Body of pancreas (tissue), 4 donors: ENCODE data around the gene HAAO. TPM values are rescaled to one million over a fixed set of nuclear protein-coding genes. Genes with fewer than 3 reads are reported as not detected.

Experiments used
- ATAC-seq: fragments of 150-250 bp; one replicate; pipeline ENCODE4 v1.9.1; 2016
- DNase-seq, 4 donors: peaks; one replicate each; pipeline ENCODE4 v3.0.0-alpha.2; 2019
- H3K27ac ChIP-seq, 4 donors: fragments of 200-600 bp; sonication (generic); 1 replicate in 3 of 4; 2 replicates in 1 of 4; pipeline versions ENCODE4 v1.5.1 to v1.6.1; 2016 to 2019; ENCODE audit warnings: mild to moderate bottlenecking in 1 of 4, mixed read lengths in 1 of 4, moderate library complexity in 1 of 4
- H3K27me3 ChIP-seq, 2 donors: fragments of 200-600 bp; sonication (generic); one replicate each; pipeline ENCODE4 v1.6.0; 2016; ENCODE audit warnings: mild to moderate bottlenecking in 1 of 2
- H3K36me3 ChIP-seq, 2 donors: fragments of 200-600 bp; sonication (generic); replicated peaks in 1 of 2; 2 replicates each; pipeline ENCODE4 v1.5.1; 2016; ENCODE audit warnings: low read depth in 2 of 2; ENCODE audit not compliant: insufficient read depth in 1 of 2
- H3K4me1 ChIP-seq: fragments of 200-600 bp; sonication (generic); one replicate; pipeline ENCODE4 v1.6.0; 2016
- H3K4me3 ChIP-seq, 2 donors: fragments of 200-600 bp; sonication (generic); 1 replicate in 1 of 2; 2 replicates in 1 of 2; pipeline ENCODE4 v1.5.1; 2016 to 2019
- H3K9me3 ChIP-seq, 3 donors: fragments of 200-600 bp; sonication (generic); 1 replicate in 2 of 3; 2 replicates in 1 of 3; pipeline ENCODE4 v1.5.1; 2016
- POLR2A ChIP-seq, 3 donors: fragments of 450-650 bp; IDR thresholded peaks; one replicate each; pipeline ENCODE4 v1.6.1; 2016; ENCODE audit warnings: antibody characterized with exemption in 3 of 3, mild to moderate bottlenecking in 2 of 3
- WGBS, 2 donors: methylation state at CpG; one replicate each; pipeline ENCODE4 v1.1.5; 2017; 5-methylcytosine and 5-hydroxymethylcytosine counted together
- intact Hi-C: fragments of 100-400 bp; cut with DNase I; formaldehyde crosslinking; loops from one replicate; pipeline ENCODE4 v1.15.1; 2023
- total RNA-seq, 2 donors: library from RNA; depleted of rRNA; stranded (reverse); fragments of >200 nt; gene quantifications; one replicate each; pipeline ENCODE4 v1.1.0, GENCODE V29; 2016
- TF ChIP-seq, protein P1 (sequence below), 7 experiments: fragments of 450-650 bp in 4 of 7; fragments of 200-600 bp in 3 of 7; sonication (generic) in 3 of 7; IDR thresholded peaks; one replicate each; pipeline ENCODE4 v1.5.1; 2016 to 2019; ENCODE audit warnings: antibody characterized with exemption in 7 of 7

Gene HAAO
- total RNA-seq, 2 donors from 2014 or later = 30.3 to 30.9 TPM

DNA sequence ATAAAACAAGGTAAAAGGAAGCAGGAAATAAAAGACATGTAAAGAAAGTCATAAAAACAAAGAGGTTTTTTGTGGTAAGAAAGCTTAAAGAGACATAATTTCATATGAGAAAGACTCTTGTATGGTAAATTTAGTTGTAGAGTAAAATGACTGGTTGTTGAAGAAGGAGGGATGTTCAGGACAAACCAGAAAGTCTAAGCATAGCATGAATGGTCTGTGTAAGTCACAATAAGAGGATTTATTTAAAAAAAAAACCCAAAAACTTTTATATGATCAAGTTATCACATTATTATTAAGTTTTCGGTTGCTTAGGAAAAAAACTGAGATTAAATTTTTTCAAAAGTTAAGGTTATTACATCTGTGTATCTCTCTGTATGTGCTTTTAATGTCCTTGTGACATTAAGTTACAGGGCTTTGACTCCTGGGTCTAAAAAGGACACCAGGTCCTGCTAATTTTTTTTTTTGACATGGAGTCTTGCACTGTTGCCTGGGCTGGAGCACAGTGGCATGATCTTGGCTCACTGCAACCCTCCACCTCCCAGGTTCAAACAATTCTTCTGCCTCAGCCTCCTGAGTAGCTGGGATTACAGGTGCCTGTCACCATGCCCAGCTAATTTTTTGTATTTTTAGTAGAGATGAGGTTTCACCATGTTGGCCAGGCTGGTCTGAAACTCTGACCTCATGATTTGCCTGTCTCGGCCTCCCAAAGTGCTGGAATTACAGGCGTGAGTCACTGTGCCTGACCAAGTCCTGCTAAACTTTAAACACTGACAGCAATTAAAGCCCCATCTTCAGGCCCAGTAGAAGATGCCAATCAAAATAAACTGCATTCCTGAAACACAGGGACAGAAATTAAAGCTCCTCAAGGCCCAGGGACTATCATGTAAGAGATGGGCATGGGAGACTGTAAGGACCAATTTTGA lies 14.2 kb downstream of the HAAO start:
- no peak overlapping the region for H3K27ac ChIP-seq
- TF ChIP-seq, protein P1, sequence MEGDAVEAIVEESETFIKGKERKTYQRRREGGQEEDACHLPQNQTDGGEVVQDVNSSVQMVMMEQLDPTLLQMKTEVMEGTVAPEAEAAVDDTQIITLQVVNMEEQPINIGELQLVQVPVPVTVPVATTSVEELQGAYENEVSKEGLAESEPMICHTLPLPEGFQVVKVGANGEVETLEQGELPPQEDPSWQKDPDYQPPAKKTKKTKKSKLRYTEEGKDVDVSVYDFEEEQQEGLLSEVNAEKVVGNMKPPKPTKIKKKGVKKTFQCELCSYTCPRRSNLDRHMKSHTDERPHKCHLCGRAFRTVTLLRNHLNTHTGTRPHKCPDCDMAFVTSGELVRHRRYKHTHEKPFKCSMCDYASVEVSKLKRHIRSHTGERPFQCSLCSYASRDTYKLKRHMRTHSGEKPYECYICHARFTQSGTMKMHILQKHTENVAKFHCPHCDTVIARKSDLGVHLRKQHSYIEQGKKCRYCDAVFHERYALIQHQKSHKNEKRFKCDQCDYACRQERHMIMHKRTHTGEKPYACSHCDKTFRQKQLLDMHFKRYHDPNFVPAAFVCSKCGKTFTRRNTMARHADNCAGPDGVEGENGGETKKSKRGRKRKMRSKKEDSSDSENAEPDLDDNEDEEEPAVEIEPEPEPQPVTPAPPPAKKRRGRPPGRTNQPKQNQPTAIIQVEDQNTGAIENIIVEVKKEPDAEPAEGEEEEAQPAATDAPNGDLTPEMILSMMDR (IDR thresholded peaks at IDR 0.05) = no peak
- no peak for TF ChIP-seq POLR2A (IDR thresholded peaks at IDR 0.05)
- no peaks in the 10 kb centered on the region for H3K4me1 ChIP-seq
- intact Hi-C loops = no loop called here
- 94% methylated on average over 3 of the region's 3 CpGs for WGBS, 2 donors
- no peak for ATAC-seq
- no peaks in the 10 kb centered on the region for H3K27me3 ChIP-seq
- H3K4me3 ChIP-seq = no peak overlapping the region
- H3K36me3 ChIP-seq = no peaks in the 10 kb centered on the region
- H3K9me3 ChIP-seq = no peaks in the 10 kb centered on the region
- no peak for DNase-seq

- Histone ChIP-seq H3K27ac (no peak overlapping the region), H3K4me1 (no peaks in the 10 kb centered on the region), H3K27me3 (no peaks in the 10 kb centered on the region), H3K4me3 (no peak overlapping the region), H3K36me3 (no peaks in the 10 kb centered on the region), H3K9me3 (no peaks in the 10 kb centered on the region)
- ATAC-seq = no peak
- 75 to 78% methylated on average over 3 of the region's 3 CpGs for WGBS, 2 donors
- DNase-seq = no peak
- TF ChIP-seq, protein P1 (IDR thresholded peaks at IDR 0.05) = no peak
- TF ChIP-seq POLR2A (IDR thresholded peaks at IDR 0.05) = no peak
- intact Hi-C loops = no loop called here
Measured at GRCh38 chr2:42775810-42776209, 16.6 kb downstream of the HAAO start.

- intact Hi-C loops = no loop called here
- H3K27ac ChIP-seq = no peak overlapping the region
Measured at GRCh38 chr2:42775186-42775585, 17.2 kb downstream of the HAAO start.

DNA sequence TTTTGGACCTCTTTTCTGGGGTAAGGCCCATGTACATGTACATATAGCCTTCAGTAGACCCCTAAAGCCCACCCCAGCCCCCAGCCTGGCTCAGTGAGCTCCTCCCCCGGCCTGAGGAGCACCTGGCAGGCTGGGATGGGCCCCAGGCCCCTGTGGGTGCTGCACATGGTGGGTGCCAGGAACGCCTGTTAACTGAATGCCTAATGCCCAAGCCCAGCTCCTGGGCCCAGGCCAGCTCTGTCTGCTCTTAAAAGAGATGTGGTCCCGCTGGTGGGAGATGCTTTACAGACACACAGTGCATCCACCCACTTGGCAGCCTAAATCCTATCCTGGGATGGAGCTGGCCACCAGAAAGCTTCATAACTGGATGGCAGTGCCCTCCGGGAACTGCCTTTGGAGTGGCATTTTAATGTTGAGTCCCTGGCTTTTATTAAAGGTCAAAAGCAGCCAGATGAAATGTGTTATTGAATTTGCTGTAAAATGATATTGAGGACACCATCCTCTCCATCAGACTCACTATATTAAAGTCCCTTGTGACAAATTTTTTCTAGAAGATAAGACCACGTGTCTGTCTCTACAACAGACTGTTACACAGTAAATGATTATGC lies 20.7 kb downstream of the HAAO start:
- ATAC-seq = no peak
- no peak for DNase-seq
- Histone ChIP-seq H3K4me1 (no peaks in the 10 kb centered on the region), H3K9me3 (no peaks in the 10 kb centered on the region), H3K27me3 (no peaks in the 10 kb centered on the region), H3K27ac (no peak overlapping the region), H3K4me3 (no peak overlapping the region), H3K36me3 (no peaks in the 10 kb centered on the region)
- intact Hi-C loops = no loop called here
- WGBS, 2 donors = 83 to 95% methylated on average over 5 of the region's 5 CpGs
- TF ChIP-seq, protein P1 (IDR thresholded peaks at IDR 0.05) = no peak
- TF ChIP-seq POLR2A (IDR thresholded peaks at IDR 0.05) = no peak

More at GRCh38 chr2:42775186-42775585, 17.2 kb downstream of the HAAO start:
- DNase-seq (no peak), ATAC-seq (no peak)
- 81 to 87% methylated on average over 2 of the region's 2 CpGs for WGBS, 2 donors
- TF ChIP-seq, protein P1 (IDR thresholded peaks at IDR 0.05) = no peak
- TF ChIP-seq POLR2A (IDR thresholded peaks at IDR 0.05) = no peak
- Histone ChIP-seq H3K9me3 (no peaks in the 10 kb centered on the region), H3K36me3 (no peaks in the 10 kb centered on the region), H3K4me3 (no peak overlapping the region), H3K4me1 (no peaks in the 10 kb centered on the region), H3K27me3 (no peaks in the 10 kb centered on the region)
